CD4-positive, alpha-beta T cell treated with Interleukin-4 for 4 hours (primary cell): ENCODE measurements around the gene SSBP3.

Experiments used
- DNase-seq: peaks from one replicate; pipeline ENCODE4 v3.0.0-alpha.2; 2020

SSBP3 gene

DNA sequence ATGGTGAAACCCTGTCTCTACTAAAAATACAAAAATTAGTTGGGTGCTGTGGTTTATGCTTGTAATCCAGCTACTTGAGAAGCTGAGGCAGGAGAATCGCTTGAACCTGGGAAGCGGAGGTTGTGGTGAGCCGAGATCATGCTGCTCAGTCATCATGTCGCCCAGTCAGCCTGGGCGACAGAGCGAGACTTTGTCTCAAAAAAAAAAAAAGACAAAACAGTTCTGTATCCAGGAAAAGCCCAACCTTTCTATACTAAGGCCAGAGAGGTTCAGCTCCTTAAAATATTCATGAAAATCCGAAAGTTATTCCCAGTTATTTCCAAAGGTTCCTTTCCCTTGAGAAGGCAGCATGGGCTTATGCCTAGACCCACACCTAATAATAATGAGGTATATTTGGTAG lies 202.0 kb downstream of the SSBP3 start:
- DNase-seq: no peak

DNA sequence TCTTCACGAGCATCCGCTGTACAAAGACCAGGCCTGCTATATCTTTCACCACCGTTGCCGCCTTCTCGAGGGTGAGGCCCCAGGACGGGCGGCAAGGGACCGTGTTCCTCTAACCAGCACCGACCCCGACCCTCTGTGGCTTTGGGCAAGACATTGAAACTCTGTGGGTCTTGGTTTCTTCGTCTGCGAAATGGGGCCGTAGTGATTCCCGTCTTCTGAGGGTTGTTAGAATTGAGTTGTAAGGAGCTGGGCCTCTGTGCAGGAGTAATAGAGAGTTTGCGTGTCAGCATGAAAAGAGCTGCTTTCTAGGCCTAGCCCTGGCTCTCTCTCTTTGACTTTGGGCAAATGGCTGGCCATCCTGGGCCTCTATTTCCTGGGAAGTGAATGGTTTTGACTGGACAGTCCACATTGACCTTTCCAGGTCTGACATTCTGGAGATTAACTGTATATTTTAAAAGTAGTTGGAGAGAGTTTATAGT lies 205.6 kb downstream of the SSBP3 start:
- no peak for DNase-seq

DNA sequence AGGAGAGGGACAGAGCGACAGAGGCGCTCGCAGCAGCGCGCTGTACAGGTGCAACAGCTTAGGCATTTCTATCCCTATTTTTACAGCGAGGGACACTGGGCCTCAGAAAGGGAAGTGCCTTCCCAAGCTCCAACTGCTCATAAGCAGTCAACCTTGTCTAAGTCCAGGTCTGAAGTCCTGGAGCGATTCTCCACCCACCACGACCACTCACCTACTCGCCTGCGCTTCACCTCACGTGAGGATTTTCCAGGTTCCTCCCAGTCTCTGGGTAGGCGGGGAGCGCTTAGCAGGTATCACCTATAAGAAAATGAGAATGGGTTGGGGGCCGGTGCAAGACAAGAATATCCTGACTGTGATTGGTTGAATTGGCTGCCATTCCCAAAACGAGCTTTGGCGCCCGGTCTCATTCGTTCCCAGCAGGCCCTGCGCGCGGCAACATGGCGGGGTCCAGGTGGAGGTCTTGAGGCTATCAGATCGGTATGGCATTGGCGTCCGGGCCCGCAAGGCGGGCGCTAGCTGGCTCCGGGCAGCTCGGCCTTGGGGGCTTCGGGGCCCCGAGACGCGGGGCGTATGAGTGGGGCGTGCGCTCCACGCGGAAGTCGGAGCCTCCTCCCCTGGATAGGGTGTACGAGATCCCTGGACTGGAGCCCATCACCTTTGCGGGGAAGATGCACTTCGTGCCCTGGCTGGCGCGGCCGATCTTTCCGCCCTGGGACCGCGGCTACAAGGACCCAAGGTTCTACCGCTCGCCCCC lies 206.3 kb downstream of the SSBP3 start, which contains the start of the genes CYB5RL and MRPL37:
Gene CYB5RL, minus strand, starts transcription at position 266 of the 754 bp plus-strand sequence. CDS start 4,414 bp downstream, outside the sequence.
Gene MRPL37, plus strand, starts transcription at position 403 of the 754 bp plus-strand sequence. Its CDS starts 77 bp downstream, at position 480.
- peak; percentile 96 for DNase-seq

DNA sequence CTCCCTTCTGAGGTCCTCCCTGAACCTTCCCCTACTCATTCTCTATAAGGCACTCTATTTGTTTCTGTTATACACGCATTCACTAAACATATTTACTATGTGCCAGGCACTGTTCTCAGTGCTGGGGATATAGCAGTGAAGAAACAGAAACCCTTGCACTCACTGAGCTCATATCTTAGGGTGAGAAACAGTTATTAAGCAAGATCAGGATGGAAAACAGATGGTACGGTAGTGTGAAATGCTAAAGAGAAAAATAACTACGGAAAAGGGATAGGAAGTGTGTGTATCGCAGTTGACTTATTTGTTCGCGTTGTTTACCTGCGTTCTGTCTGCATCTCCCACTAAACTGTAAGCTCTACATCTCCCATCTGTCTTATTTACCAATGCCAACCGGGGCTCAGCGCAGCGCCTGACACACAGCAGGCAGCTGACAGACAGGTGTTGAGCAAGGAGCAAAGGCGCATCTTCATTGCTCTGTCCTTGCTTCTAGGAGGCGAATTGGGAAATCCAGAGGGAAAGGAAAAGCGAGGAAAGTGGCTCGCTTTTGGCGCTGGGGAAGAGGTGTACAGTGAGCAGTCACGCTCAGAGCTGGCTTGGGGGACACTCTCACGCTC lies 206.9 kb downstream of the SSBP3 start:
- no peak for DNase-seq

DNA sequence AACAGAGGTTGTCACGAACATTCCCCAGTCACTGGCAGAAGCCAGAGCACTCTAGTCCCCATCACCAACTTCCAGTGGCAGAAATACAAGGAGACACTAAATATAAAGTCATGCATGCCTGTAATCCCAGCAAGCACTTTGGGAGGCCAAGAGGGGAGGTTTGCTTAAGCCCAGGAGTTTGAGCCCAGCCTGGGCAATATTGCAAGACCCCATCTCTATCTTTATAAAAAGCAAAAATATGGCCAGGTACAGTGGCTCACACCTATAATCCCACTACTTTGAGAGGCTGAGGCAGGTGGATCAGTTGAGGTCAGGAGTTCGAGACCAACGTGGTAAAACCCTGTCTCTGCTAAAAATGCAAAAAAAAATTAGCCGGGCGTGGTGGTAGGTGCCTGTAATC lies 212.7 kb downstream of the SSBP3 start:
- no peak for DNase-seq

DNA sequence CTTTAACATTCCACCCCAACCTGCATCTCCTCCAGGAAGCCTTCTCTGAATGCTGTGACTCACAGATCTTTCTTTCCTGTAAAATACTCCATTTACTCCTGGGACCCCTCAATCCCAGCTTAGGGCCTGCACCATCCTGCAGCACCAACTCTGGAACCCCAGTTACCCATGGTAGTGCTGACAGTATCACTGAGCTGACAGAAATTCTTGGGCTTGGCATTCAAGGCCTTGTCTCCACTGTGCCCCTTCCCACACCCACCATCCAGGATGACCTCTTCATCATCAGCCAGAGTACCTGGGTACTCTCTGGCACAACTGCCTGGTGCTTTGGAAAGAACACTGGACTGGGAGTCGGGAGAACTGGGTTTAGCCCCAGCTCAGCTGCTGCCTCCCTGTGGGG lies 214.7 kb downstream of the SSBP3 start:
- no peak for DNase-seq

DNA sequence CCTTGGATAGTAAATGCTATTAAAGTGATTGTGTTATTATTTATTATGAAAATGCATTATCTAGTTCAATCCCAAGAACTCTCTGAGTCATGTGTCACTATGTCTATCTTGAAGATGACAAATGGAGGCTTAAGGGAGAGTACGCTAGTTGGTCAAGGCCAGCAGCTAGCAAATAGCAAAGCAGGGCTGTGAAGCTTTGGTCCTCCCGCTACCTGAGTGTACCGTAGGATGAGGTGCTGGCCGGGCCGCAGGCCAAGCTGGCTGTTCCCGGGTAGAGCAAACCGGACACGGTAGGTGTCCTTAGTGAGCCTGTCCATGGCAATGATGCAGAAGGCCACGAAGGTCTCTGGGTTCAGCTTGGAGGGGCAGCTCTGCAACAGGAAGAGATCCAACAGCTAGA lies 215.7 kb downstream of the SSBP3 start:
- DNase-seq: no peak

DNA sequence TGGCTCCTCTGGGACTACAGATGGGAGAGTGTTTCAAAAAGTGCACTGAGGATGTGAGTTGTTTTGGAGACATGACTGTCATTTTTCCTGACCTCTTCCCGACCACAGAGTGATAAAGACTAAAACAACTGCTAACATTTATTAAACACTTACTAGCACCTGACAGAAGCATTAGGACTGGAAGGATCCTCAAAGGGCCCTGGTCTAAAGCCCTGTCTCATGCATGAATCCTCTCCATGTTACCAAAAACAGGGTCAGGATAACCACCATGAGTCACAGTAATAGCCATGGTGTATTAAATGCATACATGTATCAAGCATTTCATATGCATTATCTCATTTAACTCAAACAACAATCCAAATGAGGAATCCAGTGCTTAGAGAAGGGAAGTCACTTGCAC lies 217.9 kb downstream of the SSBP3 start:
- no peak for DNase-seq

DNA sequence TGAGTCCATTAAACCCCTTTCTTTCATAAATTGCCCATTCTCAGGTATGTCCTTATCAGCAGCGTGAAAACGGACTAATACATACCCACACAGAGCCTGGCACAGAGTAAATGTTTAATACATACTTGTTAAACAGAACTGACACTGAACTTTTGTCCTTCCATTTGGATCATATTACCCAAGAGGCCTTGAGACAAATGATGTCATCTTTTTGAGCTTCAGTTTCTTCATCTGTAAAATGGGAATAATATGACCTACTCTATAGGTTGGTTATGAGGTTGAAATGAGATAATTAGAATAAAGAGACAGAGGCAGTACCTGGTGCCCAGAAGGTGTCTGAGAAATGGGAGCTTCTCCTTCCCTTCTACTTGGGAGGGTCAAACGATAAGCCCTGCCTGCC lies 220.1 kb downstream of the SSBP3 start:
- DNase-seq: no peak

DNA sequence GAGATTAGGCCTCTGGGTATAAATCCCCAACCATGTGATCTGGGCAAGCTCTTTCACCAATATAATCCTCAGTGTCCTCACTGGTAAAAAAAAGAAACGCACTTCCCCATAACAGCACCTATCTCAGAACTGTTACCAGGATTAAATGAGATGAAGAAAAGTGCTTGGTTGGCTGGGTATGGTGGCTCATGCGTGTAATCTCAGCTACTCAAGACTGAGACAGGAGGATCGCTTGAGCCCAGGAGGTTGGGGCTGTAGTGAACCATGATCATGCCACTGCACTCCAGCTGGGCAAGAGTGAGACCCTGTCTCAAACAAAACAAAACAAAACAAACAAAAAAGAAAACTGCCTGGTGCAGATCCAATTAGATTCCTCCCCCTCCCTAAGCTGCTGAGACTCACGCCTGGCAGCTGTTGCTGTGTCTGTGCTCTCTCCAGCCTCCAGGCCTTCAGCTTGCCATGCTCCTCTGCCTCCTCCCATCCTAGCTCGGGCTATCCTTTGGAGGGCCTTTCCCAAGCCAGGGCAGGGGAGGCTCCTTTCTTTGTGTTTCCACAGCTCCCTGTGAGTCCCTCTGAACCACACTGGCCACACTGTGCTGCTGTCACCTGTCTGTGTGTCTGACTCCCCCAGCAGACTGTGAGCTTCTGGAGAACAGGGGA lies 225.4 kb downstream of the SSBP3 start:
- DNase-seq: no peak

DNA sequence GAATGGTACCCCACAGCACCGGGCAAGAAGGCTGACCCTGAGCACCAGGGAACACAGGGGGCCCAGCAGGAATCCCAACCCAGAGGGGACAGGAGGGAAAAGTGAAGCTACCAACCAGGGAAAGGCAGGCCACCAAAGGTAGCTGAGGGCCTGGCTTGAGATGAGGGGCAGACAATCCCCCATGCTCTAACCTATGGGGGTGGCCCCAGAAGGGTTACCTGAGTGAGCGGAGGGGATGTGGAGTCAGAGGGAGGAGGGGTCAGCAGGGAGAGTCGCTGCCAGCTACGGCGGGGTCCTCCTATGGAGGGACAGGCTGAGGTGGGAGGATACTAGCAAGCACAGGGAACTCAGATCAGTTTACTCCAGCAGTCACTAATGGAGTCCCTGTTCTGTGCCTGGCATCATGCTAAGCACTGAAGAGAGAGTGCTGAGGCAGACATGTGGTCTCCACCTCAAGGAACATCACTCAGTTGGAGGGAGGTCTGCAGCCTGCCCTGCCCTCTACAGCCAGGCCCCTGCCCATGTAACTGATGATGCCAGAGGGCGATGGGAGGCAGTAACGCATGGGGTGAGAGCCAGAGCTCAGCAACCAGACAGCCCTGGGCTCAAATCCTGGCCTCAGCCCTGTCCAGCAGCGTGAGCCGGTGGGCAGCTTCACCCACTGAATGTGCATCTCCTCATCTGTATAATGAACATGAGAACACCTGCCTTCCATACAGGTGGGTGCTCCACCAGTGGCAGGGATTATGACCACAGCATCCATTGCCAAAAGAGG lies 227.7 kb downstream of the SSBP3 start:
- no peak for DNase-seq

DNA sequence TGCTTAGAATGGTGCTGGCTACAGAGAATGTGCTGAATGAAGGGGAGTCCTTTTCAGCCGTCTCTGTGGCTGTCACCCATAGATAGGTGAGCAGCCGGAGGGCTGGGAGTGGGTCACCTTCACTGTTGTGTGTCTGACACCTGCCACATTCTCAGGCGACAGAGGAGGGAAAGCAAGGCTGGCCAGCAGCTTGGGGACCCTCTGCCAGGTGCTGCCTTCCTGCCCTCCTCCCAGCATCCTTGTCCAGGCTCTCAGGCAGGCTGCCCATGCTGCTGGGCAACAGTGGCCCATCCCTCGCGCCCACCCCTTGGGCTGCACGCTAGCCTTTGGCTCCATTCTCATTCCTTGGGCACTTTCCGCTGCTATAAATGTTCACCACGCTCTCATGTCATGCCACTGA lies 228.5 kb downstream of the SSBP3 start:
- no peak for DNase-seq

DNA sequence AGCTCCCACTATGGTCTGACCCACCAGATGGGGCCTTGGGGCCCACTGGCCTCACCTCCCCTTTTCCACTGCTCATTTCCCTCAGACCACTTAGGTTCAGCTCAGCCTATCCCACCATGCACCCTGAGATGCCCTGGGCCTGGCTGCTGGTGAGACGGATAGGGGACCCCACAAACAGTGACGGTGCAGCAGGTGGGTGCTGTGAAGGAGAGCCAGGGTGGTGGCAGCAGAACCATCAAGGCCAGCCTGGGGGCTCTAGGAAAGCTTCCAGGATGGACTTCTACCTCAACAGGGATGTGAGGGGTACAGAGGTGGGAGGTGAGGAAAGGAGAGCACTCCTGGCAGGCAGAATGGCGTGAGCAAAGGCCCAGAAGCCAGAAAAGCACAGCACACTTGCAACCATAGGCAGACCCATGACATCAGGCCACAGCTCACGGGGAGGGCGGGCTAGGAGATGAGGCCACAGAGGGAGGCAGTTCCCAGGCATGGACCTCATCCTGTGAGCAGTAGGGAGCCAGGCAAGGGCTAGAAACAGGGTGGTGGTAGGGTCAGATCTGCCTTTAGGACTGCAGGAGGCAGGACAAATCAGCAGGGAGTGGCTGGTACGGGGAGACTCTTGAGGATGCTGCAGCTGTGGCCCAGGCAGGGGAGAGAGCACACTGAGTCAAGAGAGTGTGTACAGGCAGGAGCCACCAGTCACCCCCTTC lies 229.4 kb downstream of the SSBP3 start:
- no peak for DNase-seq
